ENCODE results near the gene KRTAP10-1.

- TF ChIP-seq CTCF (IDR thresholded peaks at IDR 0.05) (no peak), POLR2A (IDR thresholded peaks at IDR 0.05) (no peak), EP300 (IDR thresholded peaks at IDR 0.05) (no peak), POLR2AphosphoS5 (IDR thresholded peaks at IDR 0.05) (no peak)
These were observed 18.7 kb upstream of the KRTAP10-1 start, which contains the start of gene KRTAP10-3 for GRCh38 chr21:44558695-44559094.
